Measurements from ENCODE around the gene PIP4P1. TPM values are rescaled to one million over a fixed set of nuclear protein-coding genes. Genes with fewer than 3 reads are reported as not detected.

The PIP4P1 gene
- total and polyA plus RNA-seq, 2 of the 13 experiments (the other 11 are each of a cell fraction or from before 2014, with no cell fraction given), result 33.4 to 47.0 TPM

GRCh38 chr14:20412876-20413743 lies 48.1 kb downstream of the PIP4P1 start, which contains the start of gene TEP1 (continued):
- TF ChIP-seq SAP130 (CRISPR knock-in tag; IDR thresholded peaks at IDR 0.05; ENCODE audit: low read depth) (peak; percentile 91), ZNF678 (CRISPR knock-in tag; IDR thresholded peaks at IDR 0.05) (peak; percentile 86), RFX5 (IDR thresholded peaks at IDR 0.05; ENCODE audit: low read depth, low read length) (no peak), MIER3 (CRISPR knock-in tag; IDR thresholded peaks at IDR 0.05; ENCODE audit: borderline replicate concordance) (no peak), ZNF17 (CRISPR knock-in tag; IDR thresholded peaks at IDR 0.05) (no peak), SRSF1 (optimal IDR thresholded peaks at IDR 0.05; ENCODE audit: low read depth, low read length) (peak; percentile 72), ZNF205 (CRISPR knock-in tag; IDR thresholded peaks at IDR 0.05) (no peak), ZNF326 (CRISPR knock-in tag; IDR thresholded peaks at IDR 0.05; ENCODE audit: borderline replicate concordance) (no peak), AHR (CRISPR knock-in tag; IDR thresholded peaks at IDR 0.05) (peak; percentile 37; the same call in 1 of the 2 replicates), DR1 (CRISPR knock-in tag; IDR thresholded peaks at IDR 0.05) (peak; percentile 39; the same call in 1 of the 2 replicates), ZNF816 (CRISPR knock-in tag; IDR thresholded peaks at IDR 0.05; ENCODE audit: borderline replicate concordance) (peak; percentile 84), ZNF749 (CRISPR knock-in tag; IDR thresholded peaks at IDR 0.05; ENCODE audit: borderline replicate concordance) (0 out of 2 replicates have a peak, but pooled peaks have one; percentile 56), SRSF9 (IDR thresholded peaks at IDR 0.05; ENCODE audit: borderline replicate concordance, insufficient read depth, low read depth, low read length, poor library complexity, severe bottlenecking) (no peak), BORCS8-MEF2B (CRISPR knock-in tag; IDR thresholded peaks at IDR 0.05) (peak; percentile 70; the same call in 1 of the 2 replicates)
- TF ChIP-seq, protein P1, sequence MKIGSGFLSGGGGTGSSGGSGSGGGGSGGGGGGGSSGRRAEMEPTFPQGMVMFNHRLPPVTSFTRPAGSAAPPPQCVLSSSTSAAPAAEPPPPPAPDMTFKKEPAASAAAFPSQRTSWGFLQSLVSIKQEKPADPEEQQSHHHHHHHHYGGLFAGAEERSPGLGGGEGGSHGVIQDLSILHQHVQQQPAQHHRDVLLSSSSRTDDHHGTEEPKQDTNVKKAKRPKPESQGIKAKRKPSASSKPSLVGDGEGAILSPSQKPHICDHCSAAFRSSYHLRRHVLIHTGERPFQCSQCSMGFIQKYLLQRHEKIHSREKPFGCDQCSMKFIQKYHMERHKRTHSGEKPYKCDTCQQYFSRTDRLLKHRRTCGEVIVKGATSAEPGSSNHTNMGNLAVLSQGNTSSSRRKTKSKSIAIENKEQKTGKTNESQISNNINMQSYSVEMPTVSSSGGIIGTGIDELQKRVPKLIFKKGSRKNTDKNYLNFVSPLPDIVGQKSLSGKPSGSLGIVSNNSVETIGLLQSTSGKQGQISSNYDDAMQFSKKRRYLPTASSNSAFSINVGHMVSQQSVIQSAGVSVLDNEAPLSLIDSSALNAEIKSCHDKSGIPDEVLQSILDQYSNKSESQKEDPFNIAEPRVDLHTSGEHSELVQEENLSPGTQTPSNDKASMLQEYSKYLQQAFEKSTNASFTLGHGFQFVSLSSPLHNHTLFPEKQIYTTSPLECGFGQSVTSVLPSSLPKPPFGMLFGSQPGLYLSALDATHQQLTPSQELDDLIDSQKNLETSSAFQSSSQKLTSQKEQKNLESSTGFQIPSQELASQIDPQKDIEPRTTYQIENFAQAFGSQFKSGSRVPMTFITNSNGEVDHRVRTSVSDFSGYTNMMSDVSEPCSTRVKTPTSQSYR (CRISPR knock-in tag; IDR thresholded peaks at IDR 0.05; ENCODE audit: borderline replicate concordance), result 0 out of 2 replicates have a peak, but pooled peaks have one; percentile 29
- TF ChIP-seq, protein P2, sequence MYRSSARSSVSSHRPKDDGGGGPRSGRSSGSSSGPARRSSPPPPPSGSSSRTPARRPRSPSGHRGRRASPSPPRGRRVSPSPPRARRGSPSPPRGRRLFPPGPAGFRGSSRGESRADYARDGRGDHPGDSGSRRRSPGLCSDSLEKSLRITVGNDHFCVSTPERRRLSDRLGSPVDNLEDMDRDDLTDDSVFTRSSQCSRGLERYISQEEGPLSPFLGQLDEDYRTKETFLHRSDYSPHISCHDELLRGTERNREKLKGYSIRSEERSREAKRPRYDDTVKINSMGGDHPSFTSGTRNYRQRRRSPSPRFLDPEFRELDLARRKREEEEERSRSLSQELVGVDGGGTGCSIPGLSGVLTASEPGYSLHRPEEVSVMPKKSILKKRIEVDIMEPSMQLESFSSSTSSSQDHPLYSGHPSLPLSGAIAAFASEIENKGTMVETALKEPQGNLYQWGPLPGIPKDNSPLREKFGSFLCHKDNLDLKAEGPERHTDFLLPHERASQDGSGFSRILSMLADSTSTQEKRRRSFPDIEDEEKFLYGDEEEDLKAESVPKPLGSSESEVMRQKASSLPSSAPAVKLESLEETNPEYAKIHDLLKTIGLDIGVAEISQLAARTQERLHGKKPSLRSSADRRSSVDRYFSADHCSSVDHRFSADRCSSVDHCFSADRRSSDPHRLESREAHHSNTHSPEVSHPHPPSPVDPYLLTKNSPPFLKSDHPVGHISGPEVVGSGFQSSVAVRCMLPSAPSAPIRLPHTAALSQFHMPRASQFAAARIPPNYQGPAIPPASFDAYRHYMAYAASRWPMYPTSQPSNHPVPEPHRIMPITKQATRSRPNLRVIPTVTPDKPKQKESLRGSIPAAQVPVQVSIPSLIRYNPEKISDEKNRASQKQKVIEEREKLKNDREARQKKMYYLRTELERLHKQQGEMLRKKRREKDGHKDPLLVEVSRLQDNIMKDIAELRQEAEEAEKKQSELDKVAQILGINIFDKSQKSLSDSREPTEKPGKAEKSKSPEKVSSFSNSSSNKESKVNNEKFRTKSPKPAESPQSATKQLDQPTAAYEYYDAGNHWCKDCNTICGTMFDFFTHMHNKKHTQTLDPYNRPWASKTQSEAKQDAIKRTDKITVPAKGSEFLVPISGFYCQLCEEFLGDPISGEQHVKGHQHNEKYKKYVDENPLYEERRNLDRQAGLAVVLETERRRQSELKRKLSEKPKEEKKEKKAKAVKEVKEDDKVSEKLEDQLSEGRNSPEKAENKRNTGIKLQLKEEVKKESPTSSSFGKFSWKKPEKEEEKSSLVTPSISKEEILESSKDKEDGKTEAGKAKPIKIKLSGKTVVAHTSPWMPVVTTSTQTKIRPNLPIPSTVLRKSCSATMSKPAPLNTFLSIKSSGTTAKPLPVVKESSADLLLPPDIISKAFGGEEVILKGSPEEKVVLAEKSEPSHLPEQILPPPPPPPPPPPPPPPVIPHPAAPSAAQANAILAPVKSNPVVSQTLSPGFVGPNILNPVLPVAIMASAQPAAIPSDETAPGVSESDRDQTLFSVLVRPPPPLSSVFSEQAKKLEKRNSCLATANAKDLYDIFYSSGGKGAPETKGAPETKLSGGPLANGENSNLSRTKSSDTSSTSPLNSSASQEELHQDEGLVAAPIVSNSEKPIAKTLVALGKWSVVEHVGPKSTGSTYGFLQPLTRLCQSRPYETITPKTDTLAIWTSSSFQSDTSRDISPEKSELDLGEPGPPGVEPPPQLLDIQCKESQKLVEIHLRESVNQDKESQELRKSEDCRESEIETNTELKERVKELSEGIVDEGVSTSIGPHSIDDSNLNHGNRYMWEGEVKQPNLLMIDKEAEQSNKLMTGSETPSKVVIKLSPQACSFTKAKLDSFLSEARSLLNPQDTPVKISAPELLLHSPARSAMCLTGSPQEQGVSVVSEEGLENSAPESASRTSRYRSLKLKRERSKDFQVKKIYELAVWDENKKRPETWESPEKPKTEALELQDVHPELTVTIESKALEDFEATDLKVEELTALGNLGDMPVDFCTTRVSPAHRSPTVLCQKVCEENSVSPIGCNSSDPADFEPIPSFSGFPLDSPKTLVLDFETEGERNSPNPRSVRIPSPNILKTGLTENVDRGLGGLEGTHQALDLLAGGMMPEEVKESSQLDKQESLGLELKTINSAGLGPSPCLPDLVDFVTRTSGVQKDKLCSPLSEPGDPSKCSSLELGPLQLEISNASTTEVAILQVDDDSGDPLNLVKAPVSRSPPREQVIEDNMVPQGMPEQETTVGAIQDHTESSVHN (CRISPR knock-in tag; IDR thresholded peaks at IDR 0.05), result no peak
- TF ChIP-seq, protein P3, sequence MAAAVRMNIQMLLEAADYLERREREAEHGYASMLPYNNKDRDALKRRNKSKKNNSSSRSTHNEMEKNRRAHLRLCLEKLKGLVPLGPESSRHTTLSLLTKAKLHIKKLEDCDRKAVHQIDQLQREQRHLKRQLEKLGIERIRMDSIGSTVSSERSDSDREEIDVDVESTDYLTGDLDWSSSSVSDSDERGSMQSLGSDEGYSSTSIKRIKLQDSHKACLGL (CRISPR knock-in tag; IDR thresholded peaks at IDR 0.05), result peak; percentile 83; the same call in 1 of the 2 replicates
